ENCODE measurements around the gene KRTAP20-2.

Gene KRTAP20-2

DNA sequence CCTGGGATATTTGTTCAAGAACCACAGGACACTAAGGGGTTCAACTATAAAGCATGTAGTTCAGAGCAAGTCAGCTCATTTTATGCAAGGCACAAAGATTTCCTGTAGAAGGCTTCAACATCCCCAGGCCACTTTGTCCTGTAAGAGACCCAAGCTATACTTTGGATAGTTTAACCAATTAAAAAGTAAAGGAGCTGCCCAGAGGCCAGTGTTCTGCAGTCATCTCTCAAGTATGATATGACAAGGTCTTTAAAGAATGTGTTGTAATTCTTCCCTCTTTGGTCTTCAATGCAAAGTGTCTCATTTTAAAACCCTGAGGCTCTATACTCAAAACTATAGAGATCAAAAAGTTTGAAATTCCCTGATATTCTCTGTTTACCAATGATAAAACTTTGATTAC, 41.7 kb downstream of the KRTAP20-2 start:
- DNase-seq: peak; percentile 64

DNA sequence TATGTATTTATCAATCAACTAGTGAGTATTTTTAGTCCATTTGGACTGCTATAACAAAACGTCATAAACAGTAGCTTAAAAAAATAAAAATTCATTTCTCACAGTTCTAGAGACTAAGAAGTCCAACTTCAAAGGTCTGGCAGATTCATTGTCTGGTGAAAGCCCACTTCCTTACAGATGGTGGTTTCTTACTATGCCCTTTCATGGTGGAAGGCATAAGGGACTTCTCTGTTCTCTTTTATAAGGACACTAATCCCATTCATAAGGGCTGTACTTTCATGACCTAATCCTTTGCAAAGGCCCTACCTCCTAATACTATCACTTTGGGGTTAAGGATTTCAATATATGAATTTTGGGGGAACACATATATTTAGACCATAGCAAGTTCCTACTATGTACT, 45.6 kb downstream of the KRTAP20-2 start:
- no peak for DNase-seq

DNA sequence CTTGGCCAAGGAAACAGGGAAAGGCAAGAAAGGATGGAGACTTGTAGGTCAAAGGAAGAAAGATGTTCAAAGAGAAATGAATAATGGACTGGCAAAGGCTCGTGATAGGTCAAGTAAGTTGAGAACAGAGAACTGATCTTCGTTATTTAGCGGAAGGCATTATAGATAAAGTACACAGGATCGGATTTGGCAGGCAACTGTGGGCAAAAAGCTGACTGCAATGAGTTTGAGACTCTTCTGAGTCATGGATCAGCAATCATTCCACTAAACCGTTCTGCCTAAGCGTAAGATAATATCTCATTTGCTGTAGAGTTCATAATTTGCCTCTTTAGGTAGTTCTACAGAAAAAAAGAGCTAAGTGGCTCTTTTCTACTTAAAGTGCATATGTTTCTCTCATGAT, 49.5 kb downstream of the KRTAP20-2 start:
- no peak for DNase-seq
